Right lobe of liver (tissue), 6 donors: ENCODE results near the gene USP7. TPM values are rescaled to one million over a fixed set of nuclear protein-coding genes. Genes with fewer than 3 reads are reported as not detected.

Source experiments
- ATAC-seq, 4 donors: fragments of 200-7000 bp; cut with Tn5 transposase; one replicate each; pipeline ENCODE4 v1.9.1; 2020; ENCODE audit warnings: mild to moderate bottlenecking in 4 of 4, moderate library complexity in 4 of 4
- DNase-seq, 3 donors: peaks; one replicate each; pipeline ENCODE4 v3.0.0-alpha.2; 2020
- H3K27ac ChIP-seq, 3 donors: fragments of 200-600 bp; one replicate each; pipeline ENCODE4 v1.8.0; 2022
- H3K27me3 ChIP-seq, 2 donors: fragments of 200-600 bp; one replicate each; pipeline ENCODE4 v1.8.0; 2022
- H3K36me3 ChIP-seq, 4 donors: fragments of 200-600 bp; sonication (generic) in 1 of 4; one replicate each; pipeline versions ENCODE4 v1.5.1 to v1.8.0; 2017 to 2022; ENCODE audit warnings: control low read depth in 1 of 4
- H3K4me1 ChIP-seq, 4 donors: fragments of 200-600 bp; sonication (generic) in 1 of 4; one replicate each; pipeline versions ENCODE4 v1.5.1 to v1.8.0; 2017 to 2022; ENCODE audit warnings: control low read depth in 1 of 4
- H3K4me3 ChIP-seq, 3 donors: fragments of 200-600 bp; one replicate each; pipeline ENCODE4 v1.8.0; 2022
- H3K9me3 ChIP-seq, 4 donors: fragments of 200-600 bp; sonication (generic) in 1 of 4; one replicate each; pipeline versions ENCODE4 v1.5.1 to v1.8.0; 2017 to 2022; ENCODE audit warnings: control low read depth in 1 of 4
- POLR2A ChIP-seq: fragments of 450-650 bp; IDR thresholded peaks from one replicate; pipeline ENCODE4 v1.6.1; 2017; ENCODE audit warnings: antibody characterized with exemption, mild to moderate bottlenecking
- WGBS: methylation state at CpG from one replicate; pipeline ENCODE4 v1.1.6; 2018; ENCODE audit warnings: low coverage, low lambda C conversion rate; ENCODE audit not compliant: insufficient coverage; ENCODE audit errors: missing lambda C conversion rate; 5-methylcytosine and 5-hydroxymethylcytosine counted together
- intact Hi-C, 2 donors: fragments of 100-400 bp; cut with DNase I; formaldehyde crosslinking; loops; one replicate each; pipeline versions ENCODE4 v1.11.2 to v1.14.1; 2022
- total RNA-seq, 6 experiments: library from RNA; depleted of rRNA in 2 of 6; stranded (reverse); fragments of >200 nt in 2 of 6; fragmentation: NEBNext Ultra II Directional in 3 of 6; extraction: Animal tissue kit (Norgen Biotek cat#: 25700) in 3 of 6; gene quantifications; one replicate each; pipeline versions ENCODE4 v1.1.0 to v1.2.4, GENCODE V29; 2016 to 2023
- TF ChIP-seq, protein P1 (sequence below), 4 donors: fragments of 200-600 bp in 3 of 4; fragments of 450-650 bp in 1 of 4; IDR thresholded peaks; one replicate each; pipeline versions ENCODE4 v1.5.1 to v1.8.0; 2016 to 2022; ENCODE audit warnings: antibody characterized with exemption in 4 of 4, mild to moderate bottlenecking in 2 of 4
- donor health status: DM: no; HTN: yes; CAD: no.
- donor health status: DM: no; HTN: no; CAD: no.
- donor health status: DM: no; HTN: no; CAD: no.
- donor health status: DM: no; HTN: yes; CAD: no.
- donor health status: DM: no; HTN: yes; CAD: no.

Gene USP7
- total RNA-seq, 6 experiments from 2014 or later, result 46.8 to 55.8 (median 49.1) TPM

DNA sequence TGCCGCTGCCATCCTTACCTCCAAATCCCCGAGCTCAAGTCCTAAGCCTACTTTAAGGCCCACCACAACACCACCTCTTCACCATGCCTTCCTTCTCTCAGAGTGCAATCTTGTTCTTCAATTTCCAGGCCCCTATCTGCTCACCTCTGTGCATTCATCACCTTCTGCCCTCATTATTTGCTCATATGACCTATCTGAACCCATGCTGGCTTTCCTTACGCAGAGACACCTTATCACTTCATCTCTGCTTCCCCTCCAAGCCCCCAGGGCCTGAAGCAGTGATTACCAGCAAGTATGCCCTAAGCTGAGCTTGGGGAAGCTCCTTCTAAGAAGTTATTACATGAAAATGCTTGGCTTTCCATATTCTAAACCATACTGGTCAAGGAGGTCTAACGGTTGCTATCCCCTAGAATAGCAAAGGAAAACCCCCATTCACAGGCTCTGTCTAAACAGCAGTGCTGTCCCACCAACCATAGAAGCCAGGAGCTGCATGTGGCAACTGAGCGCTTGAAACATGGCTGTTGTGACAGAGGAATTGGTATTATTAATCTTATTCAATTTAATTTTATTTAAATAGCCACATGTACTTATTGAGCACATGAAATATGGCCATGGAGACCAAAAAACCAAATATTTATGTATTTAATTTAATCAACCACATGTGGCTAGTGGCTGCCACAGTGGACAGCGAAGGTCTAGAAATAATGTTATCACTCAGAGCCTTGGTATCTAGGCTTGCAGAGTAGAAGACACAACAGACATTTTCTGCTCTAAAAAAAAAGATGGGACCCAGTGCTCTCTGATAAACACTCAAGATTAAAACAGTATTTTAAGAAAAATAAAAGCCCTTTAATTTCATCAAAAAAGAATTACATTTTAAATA lies 13.9 kb downstream of the USP7 start:
- intact Hi-C loops, result no loop called here
- ATAC-seq, result no peak
- H3K4me3 ChIP-seq, result no peak overlapping the region
- no peak for DNase-seq
- H3K4me1 ChIP-seq, result peaks cover 0 to 40% (median 5%) of the 10 kb centered on the region in 4 donors
- H3K36me3 ChIP-seq, result no peaks in the 10 kb centered on the region
- no peaks in the 10 kb centered on the region for H3K9me3 ChIP-seq
- H3K27ac ChIP-seq, result no peak overlapping the region
- no peaks in the 10 kb centered on the region for H3K27me3 ChIP-seq
- TF ChIP-seq, protein P1, sequence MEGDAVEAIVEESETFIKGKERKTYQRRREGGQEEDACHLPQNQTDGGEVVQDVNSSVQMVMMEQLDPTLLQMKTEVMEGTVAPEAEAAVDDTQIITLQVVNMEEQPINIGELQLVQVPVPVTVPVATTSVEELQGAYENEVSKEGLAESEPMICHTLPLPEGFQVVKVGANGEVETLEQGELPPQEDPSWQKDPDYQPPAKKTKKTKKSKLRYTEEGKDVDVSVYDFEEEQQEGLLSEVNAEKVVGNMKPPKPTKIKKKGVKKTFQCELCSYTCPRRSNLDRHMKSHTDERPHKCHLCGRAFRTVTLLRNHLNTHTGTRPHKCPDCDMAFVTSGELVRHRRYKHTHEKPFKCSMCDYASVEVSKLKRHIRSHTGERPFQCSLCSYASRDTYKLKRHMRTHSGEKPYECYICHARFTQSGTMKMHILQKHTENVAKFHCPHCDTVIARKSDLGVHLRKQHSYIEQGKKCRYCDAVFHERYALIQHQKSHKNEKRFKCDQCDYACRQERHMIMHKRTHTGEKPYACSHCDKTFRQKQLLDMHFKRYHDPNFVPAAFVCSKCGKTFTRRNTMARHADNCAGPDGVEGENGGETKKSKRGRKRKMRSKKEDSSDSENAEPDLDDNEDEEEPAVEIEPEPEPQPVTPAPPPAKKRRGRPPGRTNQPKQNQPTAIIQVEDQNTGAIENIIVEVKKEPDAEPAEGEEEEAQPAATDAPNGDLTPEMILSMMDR (IDR thresholded peaks at IDR 0.05), result no peak
- TF ChIP-seq POLR2A, result no peak
- WGBS, result 62% methylated on average over 6 of the region's 6 CpGs

DNA sequence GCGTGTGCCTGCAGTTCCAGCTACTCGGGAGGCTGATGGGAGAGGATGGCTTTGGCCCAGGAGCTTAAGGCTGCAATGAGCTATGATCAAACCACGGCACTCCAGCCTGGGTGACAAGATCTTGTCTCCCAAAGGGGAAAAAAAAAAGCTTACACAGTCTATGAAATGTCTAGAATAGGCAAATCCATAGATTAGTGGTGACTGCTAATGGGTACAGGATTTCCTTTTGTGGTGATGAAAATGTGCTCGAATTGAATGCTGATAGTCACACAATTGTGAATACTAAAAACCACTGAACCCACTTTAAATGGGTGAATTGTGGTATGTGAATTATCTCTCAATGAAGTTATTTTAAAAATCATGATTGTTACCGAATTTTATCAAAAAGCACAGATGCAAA lies 14.9 kb downstream of the USP7 start:
- peaks cover 0 to 50% (median 8%) of the 10 kb centered on the region in 4 donors for H3K4me1 ChIP-seq
- no peaks in the 10 kb centered on the region for H3K36me3 ChIP-seq
- DNase-seq (no peak), ATAC-seq (no peak)
- intact Hi-C loops, result no loop called here
- TF ChIP-seq, protein P1 (IDR thresholded peaks at IDR 0.05), result no peak
- TF ChIP-seq POLR2A, result no peak
- 70% methylated on average over 5 of the region's 5 CpGs for WGBS
- H3K4me3 ChIP-seq, result no peak overlapping the region
- no peaks in the 10 kb centered on the region for H3K27me3 ChIP-seq
- H3K9me3 ChIP-seq, result no peaks in the 10 kb centered on the region
- H3K27ac ChIP-seq, result no peak overlapping the region

DNA sequence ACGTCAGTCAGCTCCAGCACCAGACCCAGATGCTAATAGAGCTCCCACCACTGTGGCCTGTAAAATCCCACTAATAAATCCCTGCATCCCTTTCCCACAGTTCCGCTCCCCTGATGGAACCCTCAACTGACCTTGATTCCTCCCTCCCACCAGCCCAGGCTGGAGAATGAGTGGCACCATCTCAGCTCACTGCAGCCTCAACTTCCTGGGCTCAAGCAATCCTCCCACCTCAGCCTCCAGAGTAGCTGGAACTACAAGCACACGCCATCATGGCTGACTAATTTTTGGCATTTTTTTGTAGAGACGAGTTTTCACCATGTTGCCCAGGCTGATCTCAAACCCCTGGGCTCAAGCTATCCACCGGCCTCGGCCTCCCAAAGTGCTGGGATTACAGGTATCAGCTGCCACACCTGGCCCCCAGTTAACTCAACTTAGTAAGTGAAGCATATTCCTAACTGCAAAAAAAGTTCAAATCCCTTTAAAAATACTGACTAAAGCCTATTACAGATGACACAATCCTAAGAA lies 15.6 kb downstream of the USP7 start:
- H3K27ac ChIP-seq, result no peak overlapping the region
- DNase-seq, result no peak
- H3K4me1 ChIP-seq, result peaks cover 0 to 57% (median 11%) of the 10 kb centered on the region in 4 donors
- no peaks in the 10 kb centered on the region for H3K27me3 ChIP-seq
- intact Hi-C loops, result no loop called here
- H3K9me3 ChIP-seq, result no peaks in the 10 kb centered on the region
- H3K36me3 ChIP-seq, result no peaks in the 10 kb centered on the region
- TF ChIP-seq, protein P1 (IDR thresholded peaks at IDR 0.05), result no peak
- ATAC-seq, result no peak
- 97% methylated on average over 4 of the region's 6 CpGs for WGBS
- H3K4me3 ChIP-seq, result no peak overlapping the region

DNA sequence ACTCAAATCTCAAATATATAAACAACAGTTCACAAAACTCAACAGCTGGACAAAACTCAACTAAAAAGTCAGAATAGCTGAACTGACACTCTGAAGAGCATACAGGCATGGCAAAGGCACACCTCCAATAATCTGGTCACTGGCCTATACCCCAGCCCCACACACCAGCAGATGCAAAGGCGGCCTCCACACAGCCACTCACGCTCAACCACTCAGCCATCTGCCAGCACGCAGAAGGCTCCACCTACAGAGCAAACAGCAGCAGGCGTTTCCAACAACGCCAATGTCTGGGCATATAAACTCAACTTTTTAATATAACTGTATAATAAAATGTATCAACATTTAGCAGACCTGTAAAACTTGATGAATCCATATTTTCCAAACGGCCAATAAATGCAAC lies 17.2 kb downstream of the USP7 start:
- no peak for DNase-seq
- Histone ChIP-seq H3K9me3 (no peaks in the 10 kb centered on the region), H3K27me3 (no peaks in the 10 kb centered on the region), H3K36me3 (no peaks in the 10 kb centered on the region), H3K4me1 (peaks cover 0 to 69% (median 11%) of the 10 kb centered on the region in 4 donors), H3K4me3 (no peak overlapping the region), H3K27ac (no peak overlapping the region)
- no peak for ATAC-seq
- intact Hi-C loops, result no loop called here
- WGBS, result 85% methylated on average over 5 of the region's 6 CpGs
- TF ChIP-seq, protein P1 (IDR thresholded peaks at IDR 0.05), result no peak
- no peak for TF ChIP-seq POLR2A
